GM19239 (cell line): Measurements from ENCODE around the gene CDX2.
"Not testable (repeated sequence)": the region's sequence is repeated elsewhere in the genome, so short reads cannot be mapped to it uniquely, and the experiment has no call there.

ENCODE experiments used
- DNase-seq: peaks from one replicate; pipeline ENCODE4 v3.0.0; 2011; ENCODE audit warnings: low spot score; ENCODE audit not compliant: insufficient read length
- FAIRE-seq: peaks from 2 replicates; lab custom pipeline; 2011; peaks lifted over from hg19 to GRCh38; lab: Jason Lieb, UNC

Gene CDX2, protein sequence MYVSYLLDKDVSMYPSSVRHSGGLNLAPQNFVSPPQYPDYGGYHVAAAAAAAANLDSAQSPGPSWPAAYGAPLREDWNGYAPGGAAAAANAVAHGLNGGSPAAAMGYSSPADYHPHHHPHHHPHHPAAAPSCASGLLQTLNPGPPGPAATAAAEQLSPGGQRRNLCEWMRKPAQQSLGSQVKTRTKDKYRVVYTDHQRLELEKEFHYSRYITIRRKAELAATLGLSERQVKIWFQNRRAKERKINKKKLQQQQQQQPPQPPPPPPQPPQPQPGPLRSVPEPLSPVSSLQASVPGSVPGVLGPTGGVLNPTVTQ

GRCh38 chr13:27969082-27969865 lies at the start of gene CDX2:
CDX2 (minus strand) TSS chr13:27969315; CDS start chr13:27969006, 309 bp downstream.
- DNase-seq (no peak), FAIRE-seq (no peak)

DNA sequence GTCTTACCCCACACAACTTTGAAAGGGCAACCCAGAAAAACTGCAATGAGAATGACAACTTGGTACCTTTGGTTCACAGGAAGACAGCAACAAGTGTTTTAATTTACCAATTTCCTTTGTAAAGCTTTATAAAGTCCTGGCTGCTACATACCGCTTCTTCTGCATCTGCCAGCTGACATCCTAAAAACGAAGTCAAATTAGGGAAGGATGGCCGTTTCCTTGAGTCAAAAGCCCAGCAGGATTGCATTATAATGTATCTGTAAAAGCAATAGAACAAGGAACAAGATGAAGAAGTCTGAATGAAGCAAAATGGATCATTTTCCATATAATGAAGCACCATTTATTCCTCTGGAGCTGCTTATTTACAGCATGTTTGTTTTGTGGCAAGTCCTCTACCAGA lies 45.2 kb upstream of the CDX2 start:
- FAIRE-seq: no peak
- no peak for DNase-seq

- FAIRE-seq: no peak
- no peak for DNase-seq
Observed at GRCh38 chr13:28013482-28013881, 44.4 kb upstream of the CDX2 start.

DNA sequence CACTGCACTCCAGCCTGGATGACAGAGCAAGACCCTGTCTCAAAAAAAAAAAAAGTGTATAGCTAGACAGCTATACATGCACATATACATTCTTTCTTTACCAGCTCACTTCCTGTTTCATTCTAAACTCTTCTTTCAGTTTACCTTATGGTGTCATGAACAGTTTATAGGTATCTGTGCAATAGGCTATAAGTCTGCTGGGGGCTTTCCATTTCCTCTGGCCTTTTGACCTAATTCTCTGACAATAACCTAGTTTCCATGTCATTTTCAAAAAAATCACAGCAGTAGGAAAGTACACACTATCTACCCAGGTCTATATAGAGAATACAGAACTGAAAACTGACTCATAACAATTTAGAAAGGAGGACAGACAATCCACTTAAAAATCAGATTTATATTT lies 43.8 kb upstream of the CDX2 start:
- DNase-seq (peak; percentile 39), FAIRE-seq (peak; percentile 91)

DNA sequence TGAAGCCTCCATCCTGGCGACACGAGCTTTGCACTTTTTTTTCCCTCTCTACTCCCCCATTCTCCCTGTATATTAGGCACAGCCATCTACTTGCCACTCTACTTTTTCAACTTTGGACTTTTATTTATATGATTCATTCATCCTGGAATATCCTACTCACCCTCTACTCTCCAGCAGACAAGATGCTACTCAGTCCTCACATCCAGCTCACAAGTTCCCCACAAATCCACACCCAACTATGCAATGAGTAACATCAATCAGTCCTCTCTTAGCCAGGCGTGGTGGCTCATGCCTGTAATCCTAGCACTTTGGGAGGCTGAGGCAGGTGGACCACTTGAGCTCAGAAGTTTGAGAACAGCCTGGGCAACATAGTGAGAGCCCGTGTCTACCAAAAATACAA lies 43.3 kb upstream of the CDX2 start:
- DNase-seq: no peak
- no peak for FAIRE-seq

DNA sequence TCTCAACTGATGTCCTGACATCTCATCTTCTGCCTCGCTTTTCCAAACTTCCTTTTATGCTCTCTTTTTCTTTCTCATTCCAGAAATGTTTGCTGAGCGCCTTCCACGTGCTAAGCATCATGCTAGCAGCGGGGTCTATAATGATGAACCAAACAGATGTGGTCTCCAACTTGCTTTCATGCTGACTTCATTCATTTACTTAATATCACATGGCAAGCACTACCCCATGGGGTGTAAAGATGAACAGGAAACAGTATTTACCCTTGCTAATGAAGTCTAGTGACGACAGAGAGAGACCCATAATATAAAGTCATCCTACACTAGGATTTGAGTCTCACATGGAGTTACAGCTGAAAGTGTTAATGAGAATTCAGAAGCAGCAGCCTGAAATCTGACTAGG lies 40.9 kb upstream of the CDX2 start:
- no peak for DNase-seq
- no peak for FAIRE-seq

DNA sequence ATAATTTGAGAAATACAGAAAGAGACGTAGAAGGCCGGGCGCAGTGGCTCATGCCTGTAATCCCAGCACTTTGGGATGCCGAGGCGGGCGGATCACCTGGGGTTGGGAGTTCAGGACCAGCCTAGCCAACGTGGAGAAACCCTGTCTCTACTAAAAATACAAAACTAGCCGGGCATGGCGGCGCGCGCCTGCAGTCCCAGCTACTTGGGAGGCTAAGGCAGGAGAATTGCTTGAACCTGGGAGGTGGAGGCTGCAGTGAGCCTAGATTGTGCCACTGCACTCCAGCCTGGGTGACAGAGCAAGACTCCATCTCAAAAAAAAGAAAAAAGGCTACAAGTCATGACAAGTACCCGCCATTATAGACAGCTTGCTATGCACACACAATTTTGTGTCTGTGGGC lies 35.9 kb upstream of the CDX2 start:
- not testable (repeated sequence) for DNase-seq

DNA sequence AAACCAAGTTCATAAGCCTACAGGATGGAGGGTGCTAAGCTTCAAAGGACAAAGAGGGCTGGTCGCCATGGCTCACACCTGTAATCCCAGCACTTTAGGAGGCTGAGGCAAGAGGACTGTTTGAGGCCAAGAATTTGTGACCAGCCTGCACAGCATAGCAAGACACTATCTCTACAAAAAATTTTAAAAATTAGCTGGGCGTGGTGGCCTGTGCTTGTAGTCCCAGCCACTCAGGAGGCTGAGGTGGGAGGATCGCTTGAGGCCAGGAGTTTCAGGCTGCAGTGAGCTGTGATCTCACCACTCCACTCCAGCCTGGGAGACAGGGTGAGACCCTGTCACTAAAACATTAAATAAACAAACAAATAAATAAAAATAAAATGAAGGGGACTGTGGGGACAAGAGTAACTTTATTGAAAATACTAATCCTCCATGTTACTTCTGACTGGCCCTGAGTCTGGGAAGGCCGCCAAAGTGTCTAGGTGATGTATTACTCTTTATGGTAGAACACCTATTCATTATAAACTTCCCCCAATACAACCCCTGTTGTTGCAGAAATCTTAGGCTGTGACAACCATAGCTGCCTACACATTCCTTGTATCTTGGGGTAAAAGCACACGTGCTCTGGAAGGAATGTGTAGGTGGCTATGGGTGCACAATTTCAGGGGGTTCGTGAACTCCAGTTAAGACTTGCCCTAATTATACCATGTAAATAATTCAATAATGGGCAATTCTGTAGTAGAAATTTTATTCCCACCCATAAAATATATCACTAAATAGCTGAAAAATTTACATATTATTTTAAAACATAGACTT lies 34.0 kb upstream of the CDX2 start:
- DNase-seq: no peak
- FAIRE-seq: no peak

More for the DNA sequence above, 35.9 kb upstream of the CDX2 start:
- FAIRE-seq: not testable (repeated sequence)

DNA sequence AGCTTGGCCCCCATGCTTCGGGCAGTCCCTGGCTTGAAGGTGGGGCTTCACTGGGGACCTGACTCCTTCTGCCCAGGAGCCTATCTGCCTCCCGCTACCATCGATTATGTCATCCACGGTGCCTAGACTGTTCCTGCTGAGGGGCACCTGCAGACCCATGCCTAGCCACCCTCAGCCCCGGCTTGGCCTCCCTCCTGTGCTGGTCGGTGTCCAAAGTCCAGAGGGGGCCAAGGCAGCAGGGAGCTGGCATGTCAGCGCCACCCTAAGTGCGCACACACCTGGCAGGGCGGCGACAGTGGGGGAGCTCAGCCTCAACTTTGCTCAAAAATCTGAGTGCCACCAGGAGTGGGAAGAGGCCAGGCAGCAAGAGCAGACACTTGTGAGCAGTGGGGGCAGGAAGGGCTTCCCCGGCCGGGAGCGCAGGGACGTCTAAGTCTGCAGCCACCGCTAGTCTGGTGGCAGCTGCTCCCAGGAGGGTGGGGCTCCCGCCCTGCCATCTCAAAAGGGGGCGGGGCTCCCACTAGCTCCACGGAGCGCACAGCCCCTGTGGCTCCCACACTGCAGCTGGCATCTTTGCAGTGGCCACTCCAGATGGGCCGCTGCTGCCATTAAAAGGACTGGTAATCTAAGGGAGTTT lies 32.8 kb upstream of the CDX2 start:
- DNase-seq (no peak), FAIRE-seq (no peak)

DNA sequence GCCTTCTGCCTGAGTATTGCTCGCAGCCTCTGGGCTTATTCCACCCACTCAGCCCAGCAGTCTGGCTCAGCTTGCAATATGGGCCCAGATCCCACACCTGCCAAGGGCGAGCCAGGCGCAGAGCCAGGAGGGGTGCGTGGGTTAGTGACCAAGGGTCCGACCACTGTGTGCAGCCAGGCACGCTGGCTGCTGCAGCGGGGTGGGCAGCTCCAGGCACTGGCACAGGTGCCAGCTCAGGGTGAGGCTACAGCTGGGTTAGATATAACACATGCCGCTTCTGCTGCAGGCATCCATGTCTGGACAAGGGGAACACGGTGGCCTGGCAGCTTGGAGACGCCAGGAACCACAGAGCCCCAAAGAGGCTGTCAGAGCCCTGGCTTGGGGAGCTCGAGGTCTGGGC lies 31.9 kb upstream of the CDX2 start:
- DNase-seq: no peak
- FAIRE-seq: no peak

DNA sequence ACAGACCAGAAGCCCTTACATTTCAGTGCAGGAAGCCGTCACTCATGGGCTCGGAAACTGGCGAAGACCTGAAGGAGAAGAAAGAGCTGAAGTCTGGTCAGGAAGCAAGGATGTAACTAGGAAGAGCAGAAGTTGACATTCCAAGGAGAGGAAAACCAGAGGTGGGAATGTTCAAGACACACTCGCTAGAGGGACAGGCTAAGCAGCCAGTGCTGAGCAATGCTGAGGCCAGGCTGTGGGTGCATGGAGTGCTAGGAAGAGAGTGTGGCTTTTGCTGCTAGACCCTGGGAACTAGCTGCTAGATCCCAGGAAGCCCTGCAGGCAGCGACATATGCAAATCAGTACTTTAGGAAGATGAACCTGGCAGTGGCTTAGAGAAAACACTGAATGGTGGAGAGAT lies 31.5 kb upstream of the CDX2 start:
- FAIRE-seq (no peak), DNase-seq (no peak)

GRCh38 chr13:27997904-27998522 lies 28.9 kb upstream of the CDX2 start:
- no peak for DNase-seq
- FAIRE-seq: peak; percentile 79

DNA sequence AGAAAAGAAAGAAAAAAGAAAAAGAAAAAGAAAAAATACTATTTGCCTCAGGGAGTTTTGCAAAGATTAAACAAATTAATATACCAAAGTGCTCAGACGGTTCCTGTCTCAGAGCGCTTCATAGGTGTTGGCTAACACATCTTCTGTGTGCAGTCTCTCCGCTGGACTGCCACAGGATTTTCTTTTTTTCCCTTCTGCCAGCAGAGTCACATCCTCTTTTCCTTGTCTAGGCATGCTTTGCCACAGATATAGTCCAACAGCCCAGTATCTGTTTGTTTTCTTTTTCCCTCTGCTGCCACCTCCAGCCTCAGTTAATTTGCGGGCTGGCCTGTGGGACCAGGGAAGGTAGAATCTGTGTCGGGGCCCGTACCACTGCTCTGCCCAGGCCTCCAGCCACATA lies 22.8 kb upstream of the CDX2 start:
- DNase-seq (no peak), FAIRE-seq (no peak)

- no peak for FAIRE-seq
- DNase-seq: no peak
Observed at GRCh38 chr13:27988520-27988919, 19.4 kb upstream of the CDX2 start, which contains the start of gene URAD. URAD (minus strand) TSS chr13:27988693; CDS start chr13:27988637, 56 bp downstream.

DNA sequence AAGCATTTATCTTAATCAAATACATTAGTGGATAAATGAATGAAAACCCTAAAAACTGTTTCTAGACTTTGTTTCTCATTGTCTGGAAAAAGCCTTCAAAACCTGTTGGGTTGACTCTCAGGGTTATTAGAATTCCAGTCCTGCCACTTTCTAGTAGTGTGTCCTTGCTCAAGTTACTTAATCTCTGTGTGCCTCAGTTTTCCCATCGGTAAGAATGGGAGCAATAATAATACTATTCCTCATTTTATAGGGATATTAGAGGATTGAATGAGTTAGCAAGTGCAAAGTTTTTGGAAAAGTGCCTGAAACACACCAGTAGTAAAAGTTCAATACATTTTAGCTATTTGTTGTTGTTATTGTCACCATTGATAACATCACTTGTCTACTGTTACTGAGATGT lies 16.5 kb upstream of the CDX2 start:
- no peak for FAIRE-seq
- DNase-seq: no peak

DNA sequence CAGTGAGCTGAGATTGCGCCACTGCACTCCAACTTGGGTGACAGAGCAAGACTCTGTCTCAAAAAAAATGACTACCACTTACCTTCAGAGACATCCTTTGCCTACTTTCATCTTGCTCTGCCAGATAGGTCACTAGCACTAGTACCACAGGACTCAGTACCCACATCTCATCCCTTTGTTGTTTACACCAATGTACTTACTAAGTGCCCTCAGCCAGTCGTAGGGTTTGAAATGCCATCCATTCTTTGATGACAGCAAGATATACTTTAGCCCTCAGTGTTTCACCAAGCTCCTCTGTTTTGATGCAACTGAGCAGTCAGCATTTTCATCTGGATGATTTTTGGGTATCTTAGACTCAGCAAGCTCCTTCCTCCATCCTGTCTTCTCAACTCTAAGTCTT lies 13.2 kb upstream of the CDX2 start:
- FAIRE-seq (no peak), DNase-seq (no peak)

GRCh38 chr13:27981006-27981708 lies 12.0 kb upstream of the CDX2 start:
- FAIRE-seq: no peak
- no peak for DNase-seq

- no peak for FAIRE-seq
- DNase-seq: no peak
Observed at GRCh38 chr13:27980280-27980998, 11.3 kb upstream of the CDX2 start.
